Measurements from ENCODE around the gene PRR12. TPM values are rescaled to one million over a fixed set of nuclear protein-coding genes. Genes with fewer than 3 reads are reported as not detected.

Gene PRR12
- total and polyA plus RNA-seq, 9 of the 15 experiments (the other 6 are each of a cell fraction or from before 2014, with no cell fraction given): 0.01 to 21.1 (median 0.98) TPM

DNA sequence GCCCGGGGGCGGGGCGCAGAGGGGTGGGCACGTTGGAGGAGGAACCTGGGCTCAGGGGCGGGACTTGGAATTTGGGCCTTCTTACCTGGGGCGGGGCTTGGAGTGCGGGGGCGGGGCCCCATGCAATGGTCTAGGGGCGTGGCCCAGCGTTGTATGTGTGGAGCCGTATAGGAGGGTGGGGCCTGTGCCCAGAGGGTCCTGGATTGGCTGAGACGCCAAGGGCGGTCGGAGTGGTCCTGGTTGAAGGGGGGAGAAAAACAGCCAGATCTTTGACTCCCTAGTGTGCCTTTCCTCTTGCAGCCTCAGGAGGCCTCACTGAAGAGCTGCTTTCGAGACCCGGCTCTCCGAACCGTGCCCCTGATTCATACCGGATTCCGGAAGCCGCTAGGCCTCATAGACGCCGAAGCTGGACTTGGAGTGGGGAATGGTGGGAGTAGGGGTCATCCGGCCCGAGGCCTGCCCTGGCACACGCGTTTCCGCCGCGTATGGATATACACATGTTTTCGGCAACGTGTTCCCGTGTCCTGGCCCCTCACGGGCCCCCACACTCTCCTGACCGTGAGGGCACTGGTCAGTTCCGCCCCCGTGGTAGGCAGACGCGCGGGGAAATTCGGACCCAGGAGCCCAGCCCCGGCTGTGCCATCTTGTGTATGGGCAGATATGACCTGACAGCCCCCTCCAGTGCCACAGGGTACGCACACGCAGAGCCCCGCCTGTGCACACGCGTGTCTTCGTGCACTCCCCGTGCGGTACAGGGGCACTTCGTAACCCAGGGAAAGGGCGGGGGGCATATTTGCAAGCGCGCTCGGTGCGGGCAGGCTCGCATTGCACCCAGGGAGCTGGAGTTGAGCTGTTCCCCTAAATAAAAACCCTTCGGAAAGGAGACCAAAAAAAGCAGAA lies 661 bp upstream of the PRR12 start (continued):
- TF ChIP-seq E2F4 (CRISPR knock-in tag; IDR thresholded peaks at IDR 0.05; ENCODE audit: low read depth) (0 out of 2 replicates have a peak, but pooled peaks have one; percentile 43), CHCHD3 (CRISPR knock-in tag; IDR thresholded peaks at IDR 0.05) (0 out of 2 replicates have a peak, but pooled peaks have one; percentile 57), ZNF384 (IDR thresholded peaks at IDR 0.05; ENCODE audit: low read depth, low read length) (peak; percentile 54; the same call in 1 of the 2 replicates), XRCC4 (IDR thresholded peaks at IDR 0.05; ENCODE audit: extremely low read depth, insufficient read depth, insufficient read length) (no peak), ZNF830 (CRISPR knock-in tag; IDR thresholded peaks at IDR 0.05) (0 out of 2 replicates have a peak, but pooled peaks have one; percentile 18), SRF (CRISPR knock-in tag; IDR thresholded peaks at IDR 0.05) (peak in 1 of 2 experiments; percentile 59; a peak in 1 of 4 replicates), RFX1 (IDR thresholded peaks at IDR 0.05) (no peak), ZFP1 (CRISPR knock-in tag; IDR thresholded peaks at IDR 0.05) (no peak), GTF2E2 (tag; IDR thresholded peaks at IDR 0.05) (0 out of 2 replicates have a peak, but pooled peaks have one; percentile 2), MYC (IDR thresholded peaks at IDR 0.05; ENCODE audit: low read depth, low read length) (peak; percentile 51; the same call in 1 of the 2 replicates), MYC (CRISPR knock-in tag; IDR thresholded peaks at IDR 0.05; ENCODE audit: borderline replicate concordance, low read depth) (peak; percentile 79; the same call in 1 of the 2 replicates), CGGBP1 (CRISPR knock-in tag; IDR thresholded peaks at IDR 0.05) (no peak), ZKSCAN3 (CRISPR knock-in tag; IDR thresholded peaks at IDR 0.05) (no peak), STAT5B (CRISPR knock-in tag; IDR thresholded peaks at IDR 0.05) (no peak), MECOM (CRISPR knock-in tag; IDR thresholded peaks at IDR 0.05) (no peak), JUNB (CRISPR knock-in tag; conservative IDR thresholded peaks at IDR 0.05) (no peak), ETV1 (tag; conservative IDR thresholded peaks at IDR 0.05; ENCODE audit: low read depth) (peak; percentile 85), YY1 (IDR thresholded peaks at IDR 0.05; ENCODE audit: borderline replicate concordance in 1 of 3, control insufficient read depth in 1 of 3, extremely low read depth in 1 of 3, insufficient read depth in 3 of 3, insufficient read length in 1 of 3, insufficient replicate concordance in 2 of 3, low read depth in 1 of 3, low read length in 2 of 3) (peak in 2 of 3 experiments; percentile 4 to 8), PYGO2 (tag; IDR thresholded peaks at IDR 0.05) (no peak), OTX1 (CRISPR knock-in tag; IDR thresholded peaks at IDR 0.05) (peak; percentile 33; the same call in 1 of the 2 replicates), TRIM24 (IDR thresholded peaks at IDR 0.05) (no peak), C11orf30 (IDR thresholded peaks at IDR 0.05; ENCODE audit: low read depth) (no peak), NKRF (IDR thresholded peaks at IDR 0.05; ENCODE audit: borderline replicate concordance) (peak; percentile 79), TCF7 (IDR thresholded peaks at IDR 0.05; ENCODE audit: borderline replicate concordance) (0 out of 2 replicates have a peak, but pooled peaks have one; percentile 17), RBFOX2 (IDR thresholded peaks at IDR 0.05; ENCODE audit: low read depth, low read length) (peak; percentile 91), HNRNPH1 (optimal IDR thresholded peaks at IDR 0.05; ENCODE audit: low read depth, low read length) (no peak)

Data from K562 (cell line).